Measurements from ENCODE around the gene FNIP1. TPM values are rescaled to one million over a fixed set of nuclear protein-coding genes. Genes with fewer than 3 reads are reported as not detected.

FNIP1 gene
- total RNA-seq, 3 donors from 2014 or later (not counting 1 experiment from before 2014, with no cell fraction given): 49.6 to 54.6 (median 50.8) TPM

DNA sequence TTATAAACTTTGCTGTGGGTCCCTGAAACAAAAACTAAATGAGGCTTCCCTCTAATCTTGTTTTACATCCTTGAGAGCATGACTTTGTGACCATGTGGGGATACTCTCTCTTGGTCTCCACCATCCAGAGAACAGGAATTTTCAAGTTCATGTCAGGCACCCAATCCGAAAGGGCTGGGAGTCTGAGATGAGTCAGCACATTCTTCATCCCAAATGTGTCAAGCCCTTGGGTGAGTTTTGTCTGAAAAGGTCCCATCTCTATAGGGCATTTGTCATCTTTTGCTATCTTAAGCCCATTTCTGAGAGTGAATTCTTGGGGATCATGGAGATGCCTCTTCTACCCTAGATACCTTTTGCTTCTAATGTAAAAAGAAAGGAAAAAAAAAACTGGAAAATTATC lies 134.9 kb downstream of the FNIP1 start:
- Histone ChIP-seq H3K9me3 (ENCODE audit: control insufficient read depth, insufficient read depth, low read length) (no peaks in the 10 kb centered on the region), H3K4me3 (ENCODE audit: low read length) (no peak overlapping the region), H3K27me3 (ENCODE audit: control insufficient read depth, insufficient read depth, low read length) (no peaks in the 10 kb centered on the region), H3K27ac (ENCODE audit: low read length) (no peak overlapping the region), H3K4me1 (ENCODE audit: control insufficient read depth, insufficient read depth, low read length) (no peaks in the 10 kb centered on the region), H3K36me3 (ENCODE audit: control insufficient read depth, insufficient read depth, low read length) (peaks cover 14% of the 10 kb centered on the region)
- H3K4me1 Mint-ChIP-seq: no peaks in the 10 kb centered on the region
- 100% methylated on average over 1 of the region's 1 CpG for WGBS (ENCODE audit: insufficient coverage)
- intact Hi-C loops (cut with micrococcal nuclease): no loop called here
- ATAC-seq: no peak
- no peak overlapping the region for H3K4me3 Mint-ChIP-seq
- no peak for TF ChIP-seq CTCF (IDR thresholded peaks at IDR 0.05)
- no peak overlapping the region for H3K27ac Mint-ChIP-seq
- no peaks in the 10 kb centered on the region for H3K9me3 Mint-ChIP-seq
- H3K27me3 Mint-ChIP-seq (ENCODE audit: low read depth in 2 of 2): no peaks in the 10 kb centered on the region
- H3K36me3 Mint-ChIP-seq: peaks cover 19% of the 10 kb centered on the region
- no peak for DNase-seq

GRCh38 chr5:131659841-131660240 lies 137.0 kb downstream of the FNIP1 start:
- Mint-ChIP-seq H3K27me3 (ENCODE audit: low read depth in 2 of 2) (no peaks in the 10 kb centered on the region), H3K27ac (no peak overlapping the region), H3K36me3 (peaks cover 19% of the 10 kb centered on the region), H3K4me1 (peaks cover 0 to 4% of the 10 kb centered on the region in 2 donors), H3K4me3 (no peak overlapping the region), H3K9me3 (no peaks in the 10 kb centered on the region)
- peaks cover 13% of the 10 kb centered on the region for H3K36me3 ChIP-seq (ENCODE audit: control insufficient read depth, insufficient read depth, low read length)
- no peaks in the 10 kb centered on the region for H3K4me1 ChIP-seq (ENCODE audit: control insufficient read depth, insufficient read depth, low read length)
- no peak for TF ChIP-seq CTCF (IDR thresholded peaks at IDR 0.05)
- intact Hi-C loops (cut with micrococcal nuclease): no loop called here
- H3K9me3 ChIP-seq (ENCODE audit: control insufficient read depth, insufficient read depth, low read length): no peaks in the 10 kb centered on the region
- DNase-seq (no peak), ATAC-seq (no peak)
- 96% methylated on average over 9 of the region's 9 CpGs for WGBS (ENCODE audit: insufficient coverage)
- no peaks in the 10 kb centered on the region for H3K27me3 ChIP-seq (ENCODE audit: control insufficient read depth, insufficient read depth, low read length)
- no peak overlapping the region for H3K4me3 ChIP-seq (ENCODE audit: low read length)
- no peak overlapping the region for H3K27ac ChIP-seq (ENCODE audit: low read length)

- no peak overlapping the region for H3K27ac ChIP-seq (ENCODE audit: low read length)
- peaks cover 19% of the 10 kb centered on the region for H3K36me3 Mint-ChIP-seq
- DNase-seq (no peak), ATAC-seq (no peak)
- peaks cover 0 to 7% of the 10 kb centered on the region in 2 donors for H3K4me1 Mint-ChIP-seq
- no peak for TF ChIP-seq CTCF (IDR thresholded peaks at IDR 0.05)
- no peaks in the 10 kb centered on the region for H3K27me3 Mint-ChIP-seq (ENCODE audit: low read depth in 2 of 2)
- H3K9me3 ChIP-seq (ENCODE audit: control insufficient read depth, insufficient read depth, low read length): no peaks in the 10 kb centered on the region
- no peaks in the 10 kb centered on the region for H3K27me3 ChIP-seq (ENCODE audit: control insufficient read depth, insufficient read depth, low read length)
- H3K9me3 Mint-ChIP-seq: no peaks in the 10 kb centered on the region
- intact Hi-C loops (cut with micrococcal nuclease): no loop called here
- 98% methylated on average over 13 of the region's 13 CpGs for WGBS (ENCODE audit: insufficient coverage)
- H3K36me3 ChIP-seq (ENCODE audit: control insufficient read depth, insufficient read depth, low read length): peaks cover 13% of the 10 kb centered on the region
- H3K4me3 ChIP-seq (ENCODE audit: low read length): no peak overlapping the region
- no peak overlapping the region for H3K4me3 Mint-ChIP-seq
- H3K27ac Mint-ChIP-seq: no peak overlapping the region
- H3K4me1 ChIP-seq (ENCODE audit: control insufficient read depth, insufficient read depth, low read length): no peaks in the 10 kb centered on the region
These were observed 137.5 kb downstream of the FNIP1 start for GRCh38 chr5:131659290-131659689.

DNA sequence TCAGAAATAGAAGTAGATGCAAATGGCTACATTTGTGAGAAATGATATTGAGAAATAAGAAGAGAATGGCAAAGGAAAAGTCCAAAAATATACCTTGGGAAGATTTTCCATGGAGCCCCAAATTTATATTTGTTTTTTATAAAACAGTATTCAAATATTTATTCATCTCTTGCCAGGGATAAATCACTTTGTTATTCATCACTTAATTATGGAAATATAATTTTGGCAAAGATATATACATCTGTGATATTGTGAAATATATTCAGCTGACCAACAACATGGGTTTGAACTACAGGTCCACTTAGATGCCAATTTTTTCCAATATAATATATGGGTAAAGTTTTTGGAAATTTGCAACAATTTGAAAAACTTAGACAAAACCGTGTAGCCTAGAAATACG lies 142.0 kb downstream of the FNIP1 start:
- no peak for TF ChIP-seq CTCF (IDR thresholded peaks at IDR 0.05)
- Histone ChIP-seq H3K27me3 (ENCODE audit: control insufficient read depth, insufficient read depth, low read length) (no peaks in the 10 kb centered on the region), H3K36me3 (ENCODE audit: control insufficient read depth, insufficient read depth, low read length) (peaks cover 21% of the 10 kb centered on the region), H3K27ac (ENCODE audit: low read length) (no peak overlapping the region), H3K9me3 (ENCODE audit: control insufficient read depth, insufficient read depth, low read length) (no peaks in the 10 kb centered on the region), H3K4me3 (ENCODE audit: low read length) (no peak overlapping the region), H3K4me1 (ENCODE audit: control insufficient read depth, insufficient read depth, low read length) (no peaks in the 10 kb centered on the region)
- intact Hi-C loops (cut with micrococcal nuclease): no loop called here
- WGBS (ENCODE audit: insufficient coverage): 97% methylated on average over 2 of the region's 2 CpGs
- Mint-ChIP-seq H3K9me3 (no peaks in the 10 kb centered on the region), H3K27me3 (ENCODE audit: low read depth in 2 of 2) (no peaks in the 10 kb centered on the region), H3K4me3 (no peak overlapping the region), H3K4me1 (peaks cover 4 to 9% of the 10 kb centered on the region in 2 donors), H3K36me3 (peaks cover 17% of the 10 kb centered on the region), H3K27ac (no peak overlapping the region)
- no peak for ATAC-seq
- no peak for DNase-seq

Data from natural killer cell (primary cell).